BLaER1 (cell line): ENCODE data around the gene DPEP1.
A peak's percentile ranks its signal among the peaks of the same experiment; 100 is the strongest.
"Not testable (repeated sequence)": the region's sequence is repeated elsewhere in the genome, so short reads cannot be mapped to it uniquely, and the experiment has no call there.

Experiments
- H3K27ac ChIP-seq: shearing (Covaris generic); formaldehyde crosslinking; 2 replicates; pipeline ENCODE4 v1.8.1; 2022
- H3K27me3 ChIP-seq: shearing (Covaris generic); formaldehyde crosslinking; 2 replicates; pipeline ENCODE4 v1.8.1; 2022
- H3K36me3 ChIP-seq: shearing (Covaris generic); formaldehyde crosslinking; 2 replicates; pipeline ENCODE4 v1.8.1; 2022
- H3K4me1 ChIP-seq: shearing (Covaris generic); formaldehyde crosslinking; 2 replicates; pipeline ENCODE4 v1.8.1; 2022
- H3K4me2 ChIP-seq: shearing (Covaris generic); formaldehyde crosslinking; 2 replicates; pipeline ENCODE4 v1.8.1; 2022
- H3K4me3 ChIP-seq: shearing (Covaris generic); formaldehyde crosslinking; 2 replicates; pipeline ENCODE4 v1.8.1; 2022
- H3K9ac ChIP-seq: shearing (Covaris generic); formaldehyde crosslinking; 2 replicates; pipeline ENCODE4 v1.8.1; 2022
- H3K9me3 ChIP-seq: shearing (Covaris generic); formaldehyde crosslinking; 2 replicates; pipeline ENCODE4 v1.8.1; 2022
- H4K20me1 ChIP-seq: shearing (Covaris generic); formaldehyde crosslinking; 2 replicates; pipeline ENCODE4 v1.8.1; 2022
- Cebpa-rat ChIP-seq: shearing (Covaris generic); IDR thresholded peaks from 2 replicates; pipeline ENCODE4 v1.8.1; 2022

The DPEP1 gene

DNA sequence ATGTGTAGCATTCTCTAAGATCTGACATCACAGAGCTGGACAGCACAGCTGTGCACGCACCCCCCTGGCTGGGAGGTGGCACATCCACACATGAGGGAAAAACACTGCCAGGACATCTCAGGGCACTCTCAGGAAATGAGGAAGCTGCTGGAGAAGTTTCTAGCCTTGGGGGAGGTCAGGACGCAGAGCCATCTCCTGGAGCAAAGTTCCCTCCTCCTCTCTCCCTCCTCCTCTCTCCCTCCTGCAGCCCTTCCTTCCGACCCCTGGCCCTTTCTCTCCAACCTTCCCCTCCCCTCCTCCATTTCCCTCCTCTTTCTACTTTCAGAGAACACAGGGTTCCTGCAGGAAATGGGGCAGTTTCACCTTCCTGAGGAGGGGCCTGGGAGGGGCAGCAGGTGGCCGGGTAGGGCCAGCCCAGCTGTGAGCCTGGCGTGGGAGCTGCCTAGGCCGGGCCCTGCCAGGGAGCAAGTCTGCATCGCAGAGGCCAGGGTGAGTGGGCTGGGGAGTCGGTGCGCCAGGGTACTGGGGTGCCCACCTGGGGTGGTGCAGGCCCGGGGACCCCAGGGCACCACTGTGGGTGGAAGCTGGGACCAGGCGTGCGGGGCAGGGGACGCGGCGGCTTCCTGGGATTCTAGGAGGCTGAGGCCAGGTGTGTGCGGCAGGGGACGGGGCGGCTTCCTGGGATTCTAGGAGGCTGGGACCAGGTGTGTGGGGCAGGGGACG, at the start of gene DPEP1:
DPEP1 (plus strand) TSS at position 412 of the 723 bp plus-strand sequence. CDS start 16,769 bp downstream, outside the sequence.
- no peak for TF ChIP-seq Cebpa-rat
- H3K9me3 ChIP-seq, result no peaks in the 10 kb centered on the region
- peak within 1 kb of the TSS; percentile 79 for H3K9ac ChIP-seq
- H4K20me1 ChIP-seq, result no peaks in the 10 kb centered on the region
- peak within 1 kb of the TSS; percentile 69 for H3K4me3 ChIP-seq
- no peaks in the 10 kb centered on the region for H3K36me3 ChIP-seq
- H3K27me3 ChIP-seq, result no peaks in the 10 kb centered on the region
- peaks cover 100% of the 10 kb centered on the region for H3K4me1 ChIP-seq
- peak within 1 kb of the TSS; percentile 89 for H3K27ac ChIP-seq
- H3K4me2 ChIP-seq, result peak within 1 kb of the TSS; percentile 97

DNA sequence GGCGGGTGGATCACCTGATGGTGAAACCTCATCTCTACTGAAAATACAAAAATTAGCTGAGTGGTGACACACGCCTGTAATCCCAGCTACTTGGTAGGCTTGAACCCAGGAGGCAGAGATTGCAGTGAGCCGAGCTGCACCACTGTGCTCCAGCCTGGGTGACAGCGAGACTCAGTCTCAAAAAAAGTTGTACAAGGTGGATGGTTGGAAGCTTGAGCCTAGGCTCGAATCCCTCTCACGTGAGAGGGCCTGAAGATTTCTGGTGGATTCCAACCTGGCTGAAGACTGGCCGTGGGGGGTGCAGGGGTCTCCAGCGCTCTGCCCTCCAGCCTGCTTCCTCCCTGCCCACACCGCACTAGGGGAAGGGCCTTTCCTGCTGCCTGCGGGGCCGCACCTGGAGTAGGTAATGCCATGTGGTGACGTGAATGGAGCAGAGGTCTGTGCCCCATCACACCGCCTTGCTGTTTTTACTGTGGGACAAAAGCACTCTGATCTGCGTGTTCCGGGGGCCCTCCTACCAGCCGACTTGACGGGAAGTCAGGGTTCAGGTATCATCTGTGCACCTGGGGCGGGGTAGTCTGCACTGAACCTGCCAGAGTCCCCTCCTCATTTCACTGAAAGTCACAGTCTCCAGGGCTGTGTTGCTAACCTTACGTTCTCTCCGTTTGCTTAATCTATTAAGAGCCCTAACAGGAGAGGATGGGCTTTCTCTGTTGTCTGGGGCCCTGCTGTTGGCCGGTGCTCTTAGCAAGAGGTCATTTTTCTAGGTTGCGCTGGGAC, 48.8 kb upstream of the DPEP1 start:
- no peak overlapping the region for H3K27ac ChIP-seq
- H3K4me3 ChIP-seq, result peak overlapping the region; percentile 95
- H3K4me2 ChIP-seq, result peak overlapping the region; percentile 79
- peaks cover 50% of the 10 kb centered on the region for H3K36me3 ChIP-seq
- H3K9ac ChIP-seq, result peak overlapping the region; percentile 99
- H3K9me3 ChIP-seq, result no peaks in the 10 kb centered on the region
- TF ChIP-seq Cebpa-rat, result no peak
- no peaks in the 10 kb centered on the region for H3K27me3 ChIP-seq
- peaks cover 64% of the 10 kb centered on the region for H4K20me1 ChIP-seq
- peaks cover 57% of the 10 kb centered on the region for H3K4me1 ChIP-seq

DNA sequence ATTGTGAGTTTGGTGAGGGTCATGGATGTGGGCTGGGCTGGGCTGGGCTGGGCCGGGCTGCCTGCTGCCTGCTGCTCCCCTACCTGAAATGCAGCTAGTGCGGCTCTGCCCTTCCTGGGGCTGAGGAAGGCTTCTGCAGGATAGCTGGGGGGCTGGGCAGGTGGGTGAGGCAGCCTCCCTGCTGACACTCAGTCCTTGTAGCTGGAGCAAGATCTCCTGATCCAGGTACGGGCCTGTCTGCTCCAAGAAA, 48.3 kb upstream of the DPEP1 start:
- Histone ChIP-seq H3K27ac (peak overlapping the region; percentile 72), H3K9me3 (no peaks in the 10 kb centered on the region), H4K20me1 (peaks cover 64% of the 10 kb centered on the region), H3K9ac (peak overlapping the region; percentile 99), H3K27me3 (no peaks in the 10 kb centered on the region), H3K4me3 (peak overlapping the region; percentile 95), H3K4me1 (peaks cover 53% of the 10 kb centered on the region), H3K4me2 (peak overlapping the region; percentile 79), H3K36me3 (peaks cover 50% of the 10 kb centered on the region)
- no peak for TF ChIP-seq Cebpa-rat

- TF ChIP-seq Cebpa-rat, result no peak
- Histone ChIP-seq H3K9ac (peak overlapping the region; percentile 99), H3K27ac (peak overlapping the region; percentile 72), H3K36me3 (peaks cover 50% of the 10 kb centered on the region), H4K20me1 (peaks cover 62% of the 10 kb centered on the region), H3K4me3 (peak overlapping the region; percentile 95), H3K27me3 (no peaks in the 10 kb centered on the region), H3K9me3 (no peaks in the 10 kb centered on the region), H3K4me1 (peaks cover 53% of the 10 kb centered on the region), H3K4me2 (peak overlapping the region; percentile 79)
Observed at GRCh38 chr16:89565506-89566372, 47.7 kb upstream of the DPEP1 start.

GRCh38 chr16:89567656-89568594, 45.5 kb upstream of the DPEP1 start:
- Histone ChIP-seq H3K4me3 (no peak overlapping the region), H3K4me1 (peaks cover 58% of the 10 kb centered on the region), H3K27me3 (no peaks in the 10 kb centered on the region), H3K9ac (no peak overlapping the region), H3K4me2 (no peak overlapping the region), H3K36me3 (peaks cover 29% of the 10 kb centered on the region), H4K20me1 (peaks cover 40% of the 10 kb centered on the region), H3K27ac (no peak overlapping the region), H3K9me3 (no peaks in the 10 kb centered on the region)
- TF ChIP-seq Cebpa-rat, result no peak

- TF ChIP-seq Cebpa-rat, result no peak
Observed at GRCh38 chr16:89569506-89570341, 43.7 kb upstream of the DPEP1 start.

DNA sequence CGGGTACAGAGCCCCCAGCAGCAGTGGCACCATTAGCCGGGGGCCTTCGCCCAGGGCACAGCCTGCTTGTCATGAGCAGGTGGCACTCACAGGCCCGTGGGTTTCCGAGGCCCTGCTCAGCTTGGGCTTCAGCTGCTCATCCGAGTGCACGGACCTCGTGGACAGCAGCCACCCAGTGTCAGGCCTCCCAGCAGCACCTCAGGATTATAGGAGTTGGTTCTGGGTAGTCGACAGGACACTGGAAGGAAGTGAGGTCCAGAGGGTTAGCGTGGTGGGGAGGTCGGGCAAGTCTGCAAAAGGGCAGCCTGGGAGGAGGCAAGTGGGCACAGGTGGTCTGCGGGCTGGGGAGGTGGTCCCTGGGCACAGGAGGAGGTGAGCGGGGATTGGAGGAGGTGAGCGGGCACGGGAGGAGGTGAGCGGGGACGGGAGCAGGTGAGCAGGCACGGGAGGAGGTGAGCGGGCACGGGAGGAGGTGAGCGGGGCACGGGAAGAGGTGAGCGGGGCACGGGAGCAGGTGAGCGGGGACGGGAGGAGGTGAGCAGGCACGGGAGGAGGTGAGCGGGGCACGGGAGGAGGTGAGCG, 43.0 kb upstream of the DPEP1 start:
- no peak overlapping the region for H3K4me2 ChIP-seq
- H3K9ac ChIP-seq, result no peak overlapping the region
- peaks cover 7% of the 10 kb centered on the region; the same call in 1 of the 2 replicates for H3K36me3 ChIP-seq
- H3K4me3 ChIP-seq, result no peak overlapping the region
- no peaks in the 10 kb centered on the region for H3K9me3 ChIP-seq
- peaks cover 53% of the 10 kb centered on the region for H3K4me1 ChIP-seq
- peaks cover 15% of the 10 kb centered on the region for H4K20me1 ChIP-seq
- TF ChIP-seq Cebpa-rat, result no peak
- H3K27me3 ChIP-seq, result no peaks in the 10 kb centered on the region
- H3K27ac ChIP-seq, result no peak overlapping the region

More at GRCh38 chr16:89569506-89570341, 43.7 kb upstream of the DPEP1 start:
- peaks cover 22% of the 10 kb centered on the region for H4K20me1 ChIP-seq
- H3K9me3 ChIP-seq, result no peaks in the 10 kb centered on the region
- no peak overlapping the region for H3K9ac ChIP-seq
- H3K4me2 ChIP-seq, result no peak overlapping the region
- H3K4me1 ChIP-seq, result peaks cover 58% of the 10 kb centered on the region
- H3K27ac ChIP-seq, result no peak overlapping the region
- H3K27me3 ChIP-seq, result no peaks in the 10 kb centered on the region
- no peak overlapping the region for H3K4me3 ChIP-seq
- H3K36me3 ChIP-seq, result peaks cover 11% of the 10 kb centered on the region

GRCh38 chr16:89570983-89571598, 42.4 kb upstream of the DPEP1 start:
- Histone ChIP-seq H3K9ac (0 out of 2 replicates have a peak overlapping the region, but pooled peaks have one; percentile 80), H3K4me1 (peaks cover 50% of the 10 kb centered on the region), H3K4me2 (peak overlapping the region; percentile 100), H3K27ac (peak overlapping the region; percentile 84)
- not testable (repeated sequence) for H4K20me1 ChIP-seq, H3K4me3 ChIP-seq, H3K9me3 ChIP-seq, H3K27me3 ChIP-seq, H3K36me3 ChIP-seq
